GM10266 (cell line): Measurements from ENCODE around the gene PDCD7.
"Not testable (repeated sequence)": the region's sequence is repeated elsewhere in the genome, so short reads cannot be mapped to it uniquely, and the experiment has no call there.

Source experiments
- DNase-seq: peaks from one replicate; pipeline ENCODE4 v3.0.0; 2012; ENCODE audit errors: extremely low spot score
- CTCF ChIP-seq: IDR thresholded peaks from 2 replicates; pipeline ENCODE4 v1.5.1; 2012; ENCODE audit warnings: mild to moderate bottlenecking, low read depth; ENCODE audit not compliant: control insufficient read depth, insufficient read depth; ENCODE audit errors: missing control alignments

The PDCD7 gene

GRCh38 chr15:65101891-65102708 is 31.5 kb downstream of the PDCD7 start:
- TF ChIP-seq CTCF, result no peak
- DNase-seq, result no peak

GRCh38 chr15:65101411-65101890 is 32.2 kb downstream of the PDCD7 start:
- peak; percentile 77 for DNase-seq
- TF ChIP-seq CTCF, result peak; percentile 65

GRCh38 chr15:65100442-65100841 is 33.2 kb downstream of the PDCD7 start:
- no peak for DNase-seq
- TF ChIP-seq CTCF, result no peak

- DNase-seq, result not testable (repeated sequence)
Measured at GRCh38 chr15:65099801-65100200, 33.8 kb downstream of the PDCD7 start.

GRCh38 chr15:65099336-65099735 is 34.3 kb downstream of the PDCD7 start:
- TF ChIP-seq CTCF, result no peak
- DNase-seq, result no peak

- DNase-seq, result no peak
- no peak for TF ChIP-seq CTCF
Measured at GRCh38 chr15:65097651-65098263, 35.9 kb downstream of the PDCD7 start.

- DNase-seq, result no peak
- no peak for TF ChIP-seq CTCF
Measured at GRCh38 chr15:65096481-65097385, 36.9 kb downstream of the PDCD7 start.
